ENCODE results near the gene MPC1. TPM values are rescaled to one million over a fixed set of nuclear protein-coding genes. Genes with fewer than 3 reads are reported as not detected.
"Not testable (repeated sequence)": the region's sequence is repeated elsewhere in the genome, so short reads cannot be mapped to it uniquely, and the experiment has no call there.

Gene MPC1
- polyA plus RNA-seq, 4 donors = 47.3 to 95.0 (median 80.2) TPM

- no peak for DNase-seq (ENCODE audit: low read depth in 4 of 4, low spot score in 3 of 4)
Measured at GRCh38 chr6:166382500-166382932, 224 bp downstream of the MPC1 start.

- peak in 3 of 4 donors; percentile 37 to 49 (median 46) for DNase-seq (ENCODE audit: low read depth in 4 of 4, low spot score in 3 of 4)
Measured at GRCh38 chr6:166381733-166382499, 824 bp downstream of the MPC1 start.

- DNase-seq (ENCODE audit: low read depth in 4 of 4, low spot score in 3 of 4) = no peak
Measured at GRCh38 chr6:166381381-166381732, 1.4 kb downstream of the MPC1 start.

- no peak for DNase-seq (ENCODE audit: low read depth in 4 of 4, low spot score in 3 of 4)
Measured at GRCh38 chr6:166379800-166380199, 2.9 kb downstream of the MPC1 start.

GRCh38 chr6:166379103-166379586 is 3.6 kb downstream of the MPC1 start:
- DNase-seq (ENCODE audit: low read depth in 4 of 4, low spot score in 3 of 4) = no peak

GRCh38 chr6:166377721-166378120 is 5.0 kb downstream of the MPC1 start:
- no peak for DNase-seq (ENCODE audit: low read depth in 4 of 4, low spot score in 3 of 4)

DNA sequence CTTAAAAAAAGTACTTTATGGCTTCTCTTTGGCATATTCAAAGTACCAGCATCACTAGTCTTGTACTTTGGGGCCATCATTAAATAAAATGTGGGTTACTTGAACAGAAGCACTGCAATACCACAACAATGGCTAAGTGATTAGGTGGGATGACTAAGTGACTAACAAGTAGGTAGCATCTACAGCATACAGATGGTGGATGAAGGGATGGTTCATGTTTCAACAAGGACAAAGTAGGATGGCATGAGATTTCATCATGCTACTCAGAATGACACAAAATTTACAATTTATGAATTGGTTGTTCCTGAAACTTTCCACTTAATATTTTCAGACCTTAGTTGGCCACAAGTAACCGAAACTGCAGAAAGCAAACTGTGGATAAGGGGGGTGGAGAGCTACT is 7.7 kb downstream of the MPC1 start:
- DNase-seq (ENCODE audit: low read depth in 4 of 4, low spot score in 3 of 4) = no peak

DNA sequence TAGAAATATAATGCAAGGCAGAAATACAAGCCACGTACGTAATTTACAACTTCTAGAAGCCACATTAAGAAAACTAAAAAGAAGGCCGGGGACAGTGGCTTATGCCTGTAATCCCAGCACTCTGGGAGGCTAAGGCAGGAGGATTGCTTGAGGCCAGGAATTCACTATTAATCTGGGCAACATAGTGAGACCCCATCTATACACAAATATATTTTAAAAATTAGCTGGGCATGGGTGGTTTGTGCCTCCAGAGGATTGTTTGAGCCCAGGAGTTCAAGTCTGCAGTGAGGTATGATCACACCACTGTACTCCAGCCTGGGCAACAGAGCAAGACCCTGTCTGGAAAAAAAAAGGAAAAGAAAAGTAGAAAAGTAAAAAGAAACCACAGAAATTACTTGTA is 12.3 kb downstream of the MPC1 start:
- DNase-seq (ENCODE audit: low read depth in 4 of 4, low spot score in 3 of 4) = no peak

- no peak for DNase-seq (ENCODE audit: low read depth in 4 of 4, low spot score in 3 of 4)
Measured at GRCh38 chr6:166369782-166370181, 13.0 kb downstream of the MPC1 start.

GRCh38 chr6:166366921-166367320 is 15.8 kb downstream of the MPC1 start:
- DNase-seq (ENCODE audit: low read depth in 4 of 4, low spot score in 3 of 4) = no peak

- no peak for DNase-seq (ENCODE audit: low read depth in 4 of 4, low spot score in 3 of 4)
Measured at GRCh38 chr6:166365806-166366205, 16.9 kb downstream of the MPC1 start.

DNA sequence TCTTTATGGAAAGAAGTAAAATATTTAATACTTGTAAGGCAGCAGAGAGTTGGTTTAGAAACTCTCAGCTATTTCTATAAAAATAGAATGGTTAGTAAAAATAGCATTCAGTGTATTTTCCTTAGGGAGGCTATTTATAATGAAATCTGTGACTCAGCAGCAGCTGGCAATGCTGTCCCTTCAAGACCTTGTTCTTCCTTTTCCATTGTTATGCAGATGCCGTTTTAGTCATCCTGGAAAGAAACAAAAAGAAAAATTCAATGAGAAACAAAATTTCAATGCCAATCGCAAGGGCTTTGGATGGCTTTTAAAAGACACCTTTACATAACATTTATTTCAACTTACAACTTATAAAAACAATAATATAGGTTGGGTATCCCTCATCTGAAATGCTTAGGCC is 17.5 kb downstream of the MPC1 start:
- no peak for DNase-seq (ENCODE audit: low read depth in 4 of 4, low spot score in 3 of 4)

- DNase-seq (ENCODE audit: low read depth in 4 of 4, low spot score in 3 of 4) = no peak
Measured at GRCh38 chr6:166364456-166364855, 18.3 kb downstream of the MPC1 start.

DNA sequence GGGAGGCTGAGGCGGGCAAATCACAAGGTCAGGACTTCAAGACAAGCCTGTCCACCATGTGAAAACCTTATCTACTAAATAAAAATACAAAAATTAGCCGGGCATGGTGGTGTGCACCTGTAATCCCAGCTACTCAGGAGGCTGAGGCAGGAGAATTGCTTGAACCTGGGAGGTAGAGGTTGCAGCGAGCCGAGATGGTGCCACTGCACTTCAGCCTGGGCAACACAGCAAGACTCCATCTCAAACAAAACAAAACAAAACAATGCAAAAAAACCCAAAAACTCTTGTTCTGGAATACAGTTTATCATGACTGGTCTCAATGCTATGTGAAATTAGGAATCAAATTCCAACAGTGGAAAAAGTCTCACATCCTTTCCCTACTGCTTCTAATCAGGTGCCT is 20.3 kb downstream of the MPC1 start:
- not testable (repeated sequence) for DNase-seq (ENCODE audit: low read depth in 4 of 4, low spot score in 3 of 4)

DNA sequence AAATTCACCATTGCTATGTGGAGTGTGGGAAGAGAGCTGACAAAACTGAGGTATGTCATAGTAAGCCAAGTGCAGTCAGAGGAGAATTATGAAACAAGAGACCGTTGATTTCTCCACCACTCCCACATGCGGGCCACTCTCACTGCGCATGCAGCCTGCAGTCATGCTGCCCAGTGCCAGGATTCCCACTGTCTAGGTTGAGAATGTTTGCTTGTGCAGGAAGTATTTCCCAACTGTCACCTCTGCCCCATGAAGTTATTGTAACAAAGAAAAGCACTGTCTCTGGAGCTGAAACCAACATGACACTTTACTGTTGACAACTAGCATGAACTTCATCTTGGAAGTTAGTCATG is 21.7 kb downstream of the MPC1 start:
- no peak for DNase-seq (ENCODE audit: low read depth in 4 of 4, low spot score in 3 of 4)

GRCh38 chr6:166360243-166361076 is 22.3 kb downstream of the MPC1 start:
- DNase-seq (ENCODE audit: low read depth in 4 of 4, low spot score in 3 of 4) = no peak

DNA sequence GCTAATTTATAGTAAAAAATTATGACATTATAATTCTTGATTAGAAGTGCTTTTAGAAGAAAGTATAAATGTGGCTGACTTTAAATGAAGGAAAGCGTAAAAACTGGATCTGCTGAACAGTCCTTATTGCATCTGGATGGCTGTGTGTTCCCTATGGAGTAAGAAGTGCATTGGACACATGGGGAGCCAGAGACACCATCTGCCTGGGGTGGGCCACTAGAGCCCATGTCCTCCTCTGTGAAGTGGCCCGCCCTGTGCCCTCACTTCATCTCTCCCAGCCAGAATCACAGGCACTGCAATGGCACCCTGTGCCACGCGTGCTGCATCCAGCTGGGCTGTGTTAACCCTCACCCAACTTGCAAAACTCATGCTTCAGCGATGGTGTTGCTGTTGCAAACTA is 27.2 kb downstream of the MPC1 start:
- DNase-seq (ENCODE audit: low read depth in 4 of 4, low spot score in 3 of 4) = no peak

GRCh38 chr6:166354965-166355364 is 27.8 kb downstream of the MPC1 start:
- DNase-seq (ENCODE audit: low read depth in 4 of 4, low spot score in 3 of 4) = no peak

DNA sequence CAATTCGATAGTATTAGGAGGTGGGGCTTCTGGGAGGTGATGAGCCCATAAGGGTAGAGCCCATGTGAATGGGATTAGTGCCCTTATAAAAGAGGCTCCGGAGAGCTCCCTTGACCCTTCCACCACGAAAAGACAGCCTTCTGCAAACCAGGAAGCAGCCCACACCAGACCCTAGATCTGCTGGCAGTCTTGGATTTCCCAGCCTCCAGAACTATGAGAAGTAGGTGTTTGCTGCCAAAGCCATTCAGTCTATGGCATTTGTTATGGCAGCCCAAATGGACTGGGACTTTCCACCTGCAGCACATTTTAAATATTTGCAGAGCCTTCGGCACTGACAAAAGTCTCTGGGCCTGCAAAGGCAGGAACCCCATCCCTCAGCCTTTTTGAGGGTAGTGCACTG is 28.6 kb downstream of the MPC1 start:
- no peak for DNase-seq (ENCODE audit: low read depth in 4 of 4, low spot score in 3 of 4)

GRCh38 chr6:166353507-166353906 is 29.2 kb downstream of the MPC1 start:
- no peak for DNase-seq (ENCODE audit: low read depth in 4 of 4, low spot score in 3 of 4)

- DNase-seq (ENCODE audit: low read depth in 4 of 4, low spot score in 3 of 4) = no peak
Measured at GRCh38 chr6:166352923-166353322, 29.8 kb downstream of the MPC1 start.

DNA sequence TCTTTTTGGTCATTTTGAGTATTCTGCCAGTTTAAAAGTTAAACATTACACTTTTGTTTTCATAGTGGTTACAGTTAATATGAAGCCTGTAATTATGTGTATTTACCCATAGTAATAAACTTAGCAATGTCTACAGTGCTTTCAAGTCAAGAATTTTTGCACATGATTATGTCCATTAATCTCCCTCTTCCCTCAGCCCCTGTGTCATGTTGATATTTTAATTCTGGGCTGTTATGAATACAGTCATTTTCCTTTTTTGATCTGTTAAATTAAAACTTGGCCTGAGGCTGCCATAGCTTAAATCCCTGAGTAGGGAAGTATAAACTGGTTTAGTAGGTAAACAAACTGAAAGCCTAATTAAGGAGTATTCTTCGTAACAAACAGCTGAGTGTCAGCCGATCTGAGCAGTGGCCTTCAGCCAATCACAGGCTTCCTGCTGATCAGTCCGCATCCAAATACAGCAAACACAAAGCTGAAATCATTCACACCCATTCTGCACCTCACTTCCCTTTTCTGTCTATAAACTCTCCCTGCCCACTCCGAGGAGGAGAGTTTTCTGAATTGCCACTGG is 30.9 kb downstream of the MPC1 start:
- no peak for DNase-seq (ENCODE audit: low read depth in 4 of 4, low spot score in 3 of 4)
